ENCODE measurements around the gene ISG15. TPM values are rescaled to one million over a fixed set of nuclear protein-coding genes. Genes with fewer than 3 reads are reported as not detected.

The ISG15 gene
- total and polyA plus RNA-seq, 2 of the 13 experiments (the other 11 are each of a cell fraction or from before 2014, with no cell fraction given): 42.1 to 54.9 TPM

DNA sequence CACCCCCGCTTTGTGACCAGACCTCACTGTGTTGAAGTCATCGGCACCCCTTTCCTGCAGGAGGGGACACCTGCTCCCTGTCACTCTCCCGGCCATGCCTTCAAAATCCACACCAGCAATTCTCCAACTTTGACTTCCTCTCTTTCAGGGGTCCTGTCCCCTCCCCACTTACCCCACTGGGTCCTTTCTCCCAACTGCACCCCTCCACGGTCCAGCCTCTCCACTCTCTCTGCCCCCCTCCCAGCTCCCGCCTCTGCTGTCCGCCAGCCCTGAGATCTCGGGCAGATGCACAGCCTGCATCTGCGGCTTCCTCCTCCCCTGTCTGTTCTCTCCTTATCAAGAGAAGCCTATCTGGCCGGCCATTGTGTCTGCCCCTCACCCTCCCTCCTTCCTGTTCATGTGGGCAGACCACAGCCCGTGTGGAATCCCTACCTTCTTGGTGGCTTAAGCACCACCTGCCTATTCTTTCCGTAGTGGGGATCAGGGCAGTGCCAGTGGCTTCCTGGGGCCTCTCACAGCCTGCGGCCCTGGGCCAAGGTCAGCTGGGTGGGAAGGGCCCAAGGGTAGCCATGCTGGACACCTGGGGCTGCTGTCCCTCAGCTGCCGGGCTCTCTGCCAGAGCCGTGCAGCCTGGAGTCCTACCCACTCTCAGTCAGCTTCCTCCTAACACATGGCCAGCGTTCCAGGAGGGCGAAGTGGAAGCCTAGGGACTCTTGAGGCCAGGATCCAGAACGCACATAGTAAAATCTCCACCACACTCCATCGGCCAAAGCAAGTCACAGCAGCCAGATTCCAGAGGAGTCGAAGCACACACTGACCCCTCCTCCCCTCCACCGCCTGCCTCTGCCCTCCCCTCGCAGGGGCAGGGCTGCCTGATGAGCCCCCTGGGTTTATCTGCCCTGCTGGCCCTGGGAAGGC lies 8.3 kb upstream of the ISG15 start (continued):
- TF ChIP-seq, protein P1, sequence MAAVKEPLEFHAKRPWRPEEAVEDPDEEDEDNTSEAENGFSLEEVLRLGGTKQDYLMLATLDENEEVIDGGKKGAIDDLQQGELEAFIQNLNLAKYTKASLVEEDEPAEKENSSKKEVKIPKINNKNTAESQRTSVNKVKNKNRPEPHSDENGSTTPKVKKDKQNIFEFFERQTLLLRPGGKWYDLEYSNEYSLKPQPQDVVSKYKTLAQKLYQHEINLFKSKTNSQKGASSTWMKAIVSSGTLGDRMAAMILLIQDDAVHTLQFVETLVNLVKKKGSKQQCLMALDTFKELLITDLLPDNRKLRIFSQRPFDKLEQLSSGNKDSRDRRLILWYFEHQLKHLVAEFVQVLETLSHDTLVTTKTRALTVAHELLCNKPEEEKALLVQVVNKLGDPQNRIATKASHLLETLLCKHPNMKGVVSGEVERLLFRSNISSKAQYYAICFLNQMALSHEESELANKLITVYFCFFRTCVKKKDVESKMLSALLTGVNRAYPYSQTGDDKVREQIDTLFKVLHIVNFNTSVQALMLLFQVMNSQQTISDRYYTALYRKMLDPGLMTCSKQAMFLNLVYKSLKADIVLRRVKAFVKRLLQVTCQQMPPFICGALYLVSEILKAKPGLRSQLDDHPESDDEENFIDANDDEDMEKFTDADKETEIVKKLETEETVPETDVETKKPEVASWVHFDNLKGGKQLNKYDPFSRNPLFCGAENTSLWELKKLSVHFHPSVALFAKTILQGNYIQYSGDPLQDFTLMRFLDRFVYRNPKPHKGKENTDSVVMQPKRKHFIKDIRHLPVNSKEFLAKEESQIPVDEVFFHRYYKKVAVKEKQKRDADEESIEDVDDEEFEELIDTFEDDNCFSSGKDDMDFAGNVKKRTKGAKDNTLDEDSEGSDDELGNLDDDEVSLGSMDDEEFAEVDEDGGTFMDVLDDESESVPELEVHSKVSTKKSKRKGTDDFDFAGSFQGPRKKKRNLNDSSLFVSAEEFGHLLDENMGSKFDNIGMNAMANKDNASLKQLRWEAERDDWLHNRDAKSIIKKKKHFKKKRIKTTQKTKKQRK (IDR thresholded peaks at IDR 0.05; ENCODE audit: low read length): no peak
- no peak for TF ChIP-seq MTF1 (CRISPR knock-in tag; IDR thresholded peaks at IDR 0.05)
- no peak for TF ChIP-seq ZBTB1 (CRISPR knock-in tag; IDR thresholded peaks at IDR 0.05; ENCODE audit: borderline replicate concordance)
- no peak for TF ChIP-seq ZFAT (CRISPR knock-in tag; conservative IDR thresholded peaks at IDR 0.05)
- TF ChIP-seq, protein P2, sequence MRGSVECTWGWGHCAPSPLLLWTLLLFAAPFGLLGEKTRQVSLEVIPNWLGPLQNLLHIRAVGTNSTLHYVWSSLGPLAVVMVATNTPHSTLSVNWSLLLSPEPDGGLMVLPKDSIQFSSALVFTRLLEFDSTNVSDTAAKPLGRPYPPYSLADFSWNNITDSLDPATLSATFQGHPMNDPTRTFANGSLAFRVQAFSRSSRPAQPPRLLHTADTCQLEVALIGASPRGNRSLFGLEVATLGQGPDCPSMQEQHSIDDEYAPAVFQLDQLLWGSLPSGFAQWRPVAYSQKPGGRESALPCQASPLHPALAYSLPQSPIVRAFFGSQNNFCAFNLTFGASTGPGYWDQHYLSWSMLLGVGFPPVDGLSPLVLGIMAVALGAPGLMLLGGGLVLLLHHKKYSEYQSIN (CRISPR knock-in tag; IDR thresholded peaks at IDR 0.05; ENCODE audit: borderline replicate concordance): no peak
- TF ChIP-seq, protein P3, sequence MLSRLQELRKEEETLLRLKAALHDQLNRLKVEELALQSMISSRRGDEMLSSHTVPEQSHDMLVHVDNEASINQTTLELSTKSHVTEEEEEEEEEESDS (CRISPR knock-in tag; IDR thresholded peaks at IDR 0.05; ENCODE audit: borderline replicate concordance): no peak
- no peak for TF ChIP-seq STAT5B (CRISPR knock-in tag; IDR thresholded peaks at IDR 0.05)
- no peak for TF ChIP-seq GFI1 (CRISPR knock-in tag; IDR thresholded peaks at IDR 0.05; ENCODE audit: borderline replicate concordance)
- no peak for TF ChIP-seq RAD51 (IDR thresholded peaks at IDR 0.05; ENCODE audit: borderline replicate concordance)
- TF ChIP-seq ZNF816 (CRISPR knock-in tag; IDR thresholded peaks at IDR 0.05; ENCODE audit: borderline replicate concordance): no peak
- TF ChIP-seq ATRX (CRISPR knock-in tag; IDR thresholded peaks at IDR 0.05; ENCODE audit: borderline replicate concordance): no peak
- no peak for TF ChIP-seq ZNF253 (CRISPR knock-in tag; IDR thresholded peaks at IDR 0.05; ENCODE audit: borderline replicate concordance)
- no peak for TF ChIP-seq HNRNPK (IDR thresholded peaks at IDR 0.05; ENCODE audit: low read depth, low read length, poor library complexity, severe bottlenecking)
- TF ChIP-seq NFE2 (CRISPR knock-in tag; IDR thresholded peaks at IDR 0.05): no peak
- peak; percentile 13; the same call in 1 of the 2 replicates for TF ChIP-seq HIVEP1 (CRISPR knock-in tag; IDR thresholded peaks at IDR 0.05)
- no peak for TF ChIP-seq KAT7 (CRISPR knock-in tag; IDR thresholded peaks at IDR 0.05; ENCODE audit: borderline replicate concordance)
- TF ChIP-seq, protein P4, sequence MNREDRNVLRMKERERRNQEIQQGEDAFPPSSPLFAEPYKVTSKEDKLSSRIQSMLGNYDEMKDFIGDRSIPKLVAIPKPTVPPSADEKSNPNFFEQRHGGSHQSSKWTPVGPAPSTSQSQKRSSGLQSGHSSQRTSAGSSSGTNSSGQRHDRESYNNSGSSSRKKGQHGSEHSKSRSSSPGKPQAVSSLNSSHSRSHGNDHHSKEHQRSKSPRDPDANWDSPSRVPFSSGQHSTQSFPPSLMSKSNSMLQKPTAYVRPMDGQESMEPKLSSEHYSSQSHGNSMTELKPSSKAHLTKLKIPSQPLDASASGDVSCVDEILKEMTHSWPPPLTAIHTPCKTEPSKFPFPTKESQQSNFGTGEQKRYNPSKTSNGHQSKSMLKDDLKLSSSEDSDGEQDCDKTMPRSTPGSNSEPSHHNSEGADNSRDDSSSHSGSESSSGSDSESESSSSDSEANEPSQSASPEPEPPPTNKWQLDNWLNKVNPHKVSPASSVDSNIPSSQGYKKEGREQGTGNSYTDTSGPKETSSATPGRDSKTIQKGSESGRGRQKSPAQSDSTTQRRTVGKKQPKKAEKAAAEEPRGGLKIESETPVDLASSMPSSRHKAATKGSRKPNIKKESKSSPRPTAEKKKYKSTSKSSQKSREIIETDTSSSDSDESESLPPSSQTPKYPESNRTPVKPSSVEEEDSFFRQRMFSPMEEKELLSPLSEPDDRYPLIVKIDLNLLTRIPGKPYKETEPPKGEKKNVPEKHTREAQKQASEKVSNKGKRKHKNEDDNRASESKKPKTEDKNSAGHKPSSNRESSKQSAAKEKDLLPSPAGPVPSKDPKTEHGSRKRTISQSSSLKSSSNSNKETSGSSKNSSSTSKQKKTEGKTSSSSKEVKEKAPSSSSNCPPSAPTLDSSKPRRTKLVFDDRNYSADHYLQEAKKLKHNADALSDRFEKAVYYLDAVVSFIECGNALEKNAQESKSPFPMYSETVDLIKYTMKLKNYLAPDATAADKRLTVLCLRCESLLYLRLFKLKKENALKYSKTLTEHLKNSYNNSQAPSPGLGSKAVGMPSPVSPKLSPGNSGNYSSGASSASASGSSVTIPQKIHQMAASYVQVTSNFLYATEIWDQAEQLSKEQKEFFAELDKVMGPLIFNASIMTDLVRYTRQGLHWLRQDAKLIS (CRISPR knock-in tag; IDR thresholded peaks at IDR 0.05): no peak
- TF ChIP-seq NAIF1 (CRISPR knock-in tag; IDR thresholded peaks at IDR 0.05; ENCODE audit: borderline replicate concordance): no peak
- peak; percentile 50; the same call in 1 of the 2 replicates for TF ChIP-seq TAF1 (CRISPR knock-in tag; IDR thresholded peaks at IDR 0.05)
- 0 out of 2 replicates have a peak, but pooled peaks have one; percentile 33 for TF ChIP-seq ZNF879 (CRISPR knock-in tag; IDR thresholded peaks at IDR 0.05)

All from HepG2 (cell line).